Gastroesophageal sphincter (tissue), 4 donors: ENCODE results near the gene LYSMD4. TPM values are rescaled to one million over a fixed set of nuclear protein-coding genes. Genes with fewer than 3 reads are reported as not detected.
"Not testable (repeated sequence)": the region's sequence is repeated elsewhere in the genome, so short reads cannot be mapped to it uniquely, and the experiment has no call there.

ENCODE experiments used
- ATAC-seq: fragments of 150-250 bp; one replicate; pipeline ENCODE4 v1.9.1; 2016; ENCODE audit warnings: mild to moderate bottlenecking, moderate library complexity
- H3K27ac ChIP-seq, 4 donors: fragments of 200-600 bp; sonication (generic) in 3 of 4; 1 replicate in 3 of 4; 2 replicates in 1 of 4; pipeline ENCODE4 v1.5.1; 2016 to 2019
- H3K27me3 ChIP-seq: fragments of 200-600 bp; sonication (generic); one replicate; pipeline ENCODE4 v1.5.1; 2019
- H3K36me3 ChIP-seq, 2 donors: fragments of 200-600 bp; sonication (generic); one replicate each; pipeline ENCODE4 v1.5.1; 2019; ENCODE audit warnings: control low read depth in 1 of 2
- H3K4me1 ChIP-seq, 3 donors: fragments of 200-600 bp; sonication (generic); 1 replicate in 2 of 3; 2 replicates in 1 of 3; pipeline ENCODE4 v1.5.1; 2016 to 2019; ENCODE audit warnings: control low read depth in 2 of 3
- H3K4me3 ChIP-seq, 2 donors: fragments of 200-600 bp; sonication (generic); one replicate each; pipeline ENCODE4 v1.5.1; 2019; ENCODE audit warnings: mild to moderate bottlenecking in 1 of 2, moderate library complexity in 1 of 2
- H3K9me3 ChIP-seq, 3 donors: fragments of 200-600 bp; sonication (generic); one replicate each; pipeline ENCODE4 v1.5.1; 2017 to 2019; ENCODE audit warnings: control low read depth in 2 of 3
- EP300 ChIP-seq: sonication (generic); formaldehyde crosslinking; IDR thresholded peaks from one replicate; pipeline ENCODE4 v1.6.1; 2017; ENCODE audit warnings: antibody characterized with exemption, mild to moderate bottlenecking
- POLR2A ChIP-seq, 2 donors: fragments of 450-650 bp; IDR thresholded peaks; one replicate each; pipeline ENCODE4 v1.6.1; 2017; ENCODE audit warnings: antibody characterized with exemption in 2 of 2, mild to moderate bottlenecking in 2 of 2, moderate library complexity in 1 of 2
- POLR2AphosphoS5 ChIP-seq: sonication (generic); formaldehyde crosslinking; IDR thresholded peaks from one replicate; pipeline ENCODE4 v1.6.1; 2017; ENCODE audit warnings: antibody characterized with exemption
- WGBS, 2 donors: methylation state at CpG; one replicate each; pipeline ENCODE4 v1.1.5; 2018; ENCODE audit warnings: low coverage in 1 of 2; 5-methylcytosine and 5-hydroxymethylcytosine counted together
- total RNA-seq, 4 donors: library from RNA; depleted of rRNA; stranded (reverse); fragments of >200 nt; gene quantifications; one replicate each; pipeline ENCODE4 v1.1.0, GENCODE V29; 2016
- TF ChIP-seq, protein P1 (sequence below), 4 experiments: fragments of 200-600 bp in 2 of 4; fragments of 450-650 bp in 2 of 4; sonication (generic) in 1 of 4; IDR thresholded peaks; one replicate each; pipeline ENCODE4 v1.5.1; 2017 to 2019; ENCODE audit warnings: antibody characterized with exemption in 4 of 4, mild to moderate bottlenecking in 2 of 4, moderate library complexity in 2 of 4

The LYSMD4 gene
- total RNA-seq, 4 donors from 2014 or later, result 7.6 to 18.7 (median 13.6) TPM

DNA sequence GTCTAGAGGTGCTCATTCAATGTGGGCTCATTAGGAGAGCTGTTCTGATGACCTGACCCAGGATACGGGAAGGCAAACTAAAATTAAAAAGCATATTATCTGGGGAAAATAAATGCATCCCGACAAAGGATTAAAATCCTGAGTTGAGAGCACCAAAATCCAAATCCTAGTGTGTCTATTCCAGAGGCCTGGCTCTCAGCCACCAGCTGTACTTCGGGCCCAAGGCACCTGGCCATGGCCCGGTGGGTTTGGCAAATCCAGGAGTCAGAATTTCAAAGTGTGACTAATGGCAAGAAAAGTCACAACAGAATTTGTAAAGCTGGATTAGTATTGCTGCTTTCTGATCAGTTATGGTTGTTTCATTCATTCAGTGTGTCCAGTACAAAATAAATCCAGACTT, 2.6 kb upstream of the LYSMD4 start:
- no peak overlapping the region for H3K27ac ChIP-seq

GRCh38 chr15:99734575-99734974, 1.3 kb upstream of the LYSMD4 start:
- H3K4me1 ChIP-seq, result peaks cover 0 to 36% (median 12%) of the 10 kb centered on the region in 3 donors
- ATAC-seq, result no peak

More for the DNA sequence above, 2.6 kb upstream of the LYSMD4 start:
- H3K4me1 ChIP-seq, result peaks cover 0 to 23% (median 9%) of the 10 kb centered on the region in 3 donors
- H3K4me3 ChIP-seq, result no peak overlapping the region
- 68 to 87% methylated on average over 3 of the region's 4 CpGs for WGBS, 2 donors
- TF ChIP-seq POLR2AphosphoS5 (no peak), EP300 (no peak), POLR2A (IDR thresholded peaks at IDR 0.05) (no peak)
- TF ChIP-seq, protein P1, sequence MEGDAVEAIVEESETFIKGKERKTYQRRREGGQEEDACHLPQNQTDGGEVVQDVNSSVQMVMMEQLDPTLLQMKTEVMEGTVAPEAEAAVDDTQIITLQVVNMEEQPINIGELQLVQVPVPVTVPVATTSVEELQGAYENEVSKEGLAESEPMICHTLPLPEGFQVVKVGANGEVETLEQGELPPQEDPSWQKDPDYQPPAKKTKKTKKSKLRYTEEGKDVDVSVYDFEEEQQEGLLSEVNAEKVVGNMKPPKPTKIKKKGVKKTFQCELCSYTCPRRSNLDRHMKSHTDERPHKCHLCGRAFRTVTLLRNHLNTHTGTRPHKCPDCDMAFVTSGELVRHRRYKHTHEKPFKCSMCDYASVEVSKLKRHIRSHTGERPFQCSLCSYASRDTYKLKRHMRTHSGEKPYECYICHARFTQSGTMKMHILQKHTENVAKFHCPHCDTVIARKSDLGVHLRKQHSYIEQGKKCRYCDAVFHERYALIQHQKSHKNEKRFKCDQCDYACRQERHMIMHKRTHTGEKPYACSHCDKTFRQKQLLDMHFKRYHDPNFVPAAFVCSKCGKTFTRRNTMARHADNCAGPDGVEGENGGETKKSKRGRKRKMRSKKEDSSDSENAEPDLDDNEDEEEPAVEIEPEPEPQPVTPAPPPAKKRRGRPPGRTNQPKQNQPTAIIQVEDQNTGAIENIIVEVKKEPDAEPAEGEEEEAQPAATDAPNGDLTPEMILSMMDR (IDR thresholded peaks at IDR 0.05), result no peak
- H3K27me3 ChIP-seq, result no peaks in the 10 kb centered on the region
- no peak for ATAC-seq
- no peaks in the 10 kb centered on the region for H3K36me3 ChIP-seq
- no peaks in the 10 kb centered on the region for H3K9me3 ChIP-seq

DNA sequence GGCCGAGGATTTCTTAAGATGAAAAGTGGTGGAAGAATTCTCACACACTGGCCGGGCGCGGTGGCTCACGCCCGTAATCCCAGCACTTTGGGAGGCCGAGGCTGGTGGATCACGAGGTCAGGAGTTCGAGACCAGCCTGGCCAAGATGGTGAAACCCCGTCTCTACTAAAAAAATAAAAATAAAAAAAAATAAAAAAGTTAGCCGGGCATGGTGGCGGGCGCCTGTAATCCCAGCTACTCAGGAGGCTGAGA, 729 bp upstream of the LYSMD4 start:
- peak overlapping the region; percentile 86 to 95 (median 94) for H3K27ac ChIP-seq
- ATAC-seq, H3K27me3 ChIP-seq, H3K9me3 ChIP-seq, H3K36me3 ChIP-seq: not testable (repeated sequence)
- 91 to 99% methylated on average over 6 to 13 of the region's 13 CpGs for WGBS, 2 donors
- peaks cover 0 to 40% (median 12%) of the 10 kb centered on the region in 3 donors for H3K4me1 ChIP-seq
- peak overlapping the region; percentile 85 to 99 for H3K4me3 ChIP-seq

More at GRCh38 chr15:99734575-99734974, 1.3 kb upstream of the LYSMD4 start:
- TF ChIP-seq EP300 (no peak), POLR2A (IDR thresholded peaks at IDR 0.05) (no peak), POLR2AphosphoS5 (no peak)
- TF ChIP-seq, protein P1 (IDR thresholded peaks at IDR 0.05), result no peak
- Histone ChIP-seq H3K4me3 (no peak overlapping the region), H3K36me3 (no peaks in the 10 kb centered on the region), H3K27ac (no peak overlapping the region), H3K27me3 (no peaks in the 10 kb centered on the region), H3K9me3 (no peaks in the 10 kb centered on the region)
- 86 to 100% methylated on average over 1 of the region's 1 CpG for WGBS, 2 donors

- H3K27me3 ChIP-seq, result no peaks in the 10 kb centered on the region
- H3K27ac ChIP-seq, result peak overlapping the region; percentile 62 to 95 (median 94)
- H3K9me3 ChIP-seq, result no peaks in the 10 kb centered on the region
- H3K4me3 ChIP-seq, result peak overlapping the region; percentile 85 to 99
- WGBS, 2 donors, result 0% methylated on average over 1 of the region's 46 CpGs; no CpG with 5 or more reads in 1 of the 2 donors
- peaks cover 0 to 17% of the 10 kb centered on the region in 2 donors for H3K36me3 ChIP-seq
- ATAC-seq, result peak; percentile 43
- H3K4me1 ChIP-seq, result peaks cover 0 to 43% (median 12%) of the 10 kb centered on the region in 3 donors
- no peak for TF ChIP-seq POLR2AphosphoS5
- TF ChIP-seq EP300, result no peak
- TF ChIP-seq, protein P1 (IDR thresholded peaks at IDR 0.05), result no peak
- TF ChIP-seq POLR2A (IDR thresholded peaks at IDR 0.05), result no peak
Measured at GRCh38 chr15:99732751-99733267, 428 bp downstream of the LYSMD4 start.

GRCh38 chr15:99732124-99732750, 1.0 kb downstream of the LYSMD4 start:
- WGBS, 2 donors, result 6 to 8% methylated on average over 9 to 16 of the region's 18 CpGs
- peaks cover 0 to 49% (median 12%) of the 10 kb centered on the region in 3 donors for H3K4me1 ChIP-seq
- peak overlapping the region; percentile 62 to 95 (median 94) for H3K27ac ChIP-seq
- H3K4me3 ChIP-seq, result peak overlapping the region; percentile 85 to 99
- TF ChIP-seq EP300, result no peak
- TF ChIP-seq POLR2AphosphoS5, result no peak
- no peak for TF ChIP-seq POLR2A (IDR thresholded peaks at IDR 0.05)
- TF ChIP-seq, protein P1 (IDR thresholded peaks at IDR 0.05), result no peak
- no peak for ATAC-seq
- no peaks in the 10 kb centered on the region for H3K27me3 ChIP-seq
- no peaks in the 10 kb centered on the region for H3K9me3 ChIP-seq
- peaks cover 0 to 21% of the 10 kb centered on the region in 2 donors for H3K36me3 ChIP-seq
